Stimulated activated CD4-positive, alpha-beta T cell treated with anti-CD3 and anti-CD28 coated beads, TNF-alpha, amount 100 ng/mL, for 4 hours (primary cell): ENCODE measurements around the gene TAS1R3.

Experiments used
- DNase-seq, 3 experiments: peaks; one replicate each; pipeline ENCODE4 v3.0.0-alpha.2; 2020; ENCODE audit warnings: low read depth in 3 of 3

Gene TAS1R3

GRCh38 chr1:1324084-1324523 lies 7.0 kb upstream of the TAS1R3 start:
- DNase-seq: no peak

- peak; percentile 91 to 96 (median 95) for DNase-seq
Observed at GRCh38 chr1:1324524-1325287, 6.4 kb upstream of the TAS1R3 start, which contains the start of the genes CPTP and INTS11. Gene CPTP (plus strand): TSS chr1:1324802. CDS start chr1:1326911, 2,109 bp downstream. Gene INTS11 (minus strand): TSS chr1:1324660. CDS start chr1:1324608, 52 bp downstream.

GRCh38 chr1:1325288-1326074 lies 5.6 kb upstream of the TAS1R3 start:
- DNase-seq: no peak

DNA sequence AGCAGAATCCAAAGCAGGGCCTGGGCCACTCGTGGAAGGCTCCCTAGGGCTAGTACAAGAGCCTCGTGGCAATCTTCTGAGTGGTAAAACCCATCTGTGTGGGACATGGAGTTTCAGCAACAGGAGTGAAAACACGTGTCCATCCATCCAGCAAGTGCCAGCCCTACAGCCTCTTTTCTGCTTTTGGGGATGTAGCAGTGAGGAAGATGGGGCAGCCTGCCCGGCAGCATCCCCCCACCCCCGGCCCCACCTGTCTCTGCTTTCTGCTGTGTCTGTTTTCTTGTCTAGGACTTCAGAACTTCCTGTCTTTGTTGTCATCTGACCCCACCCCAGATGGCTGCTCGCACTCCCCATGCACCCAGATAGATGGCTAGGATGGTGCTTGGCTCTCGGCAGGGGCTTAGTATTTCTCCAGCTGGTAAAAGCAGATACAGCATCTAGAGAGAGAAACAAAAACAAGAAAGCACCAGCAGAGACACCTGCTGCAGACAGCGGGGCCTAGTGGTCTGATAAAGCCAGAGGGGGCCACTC lies 4.9 kb upstream of the TAS1R3 start:
- no peak for DNase-seq

DNA sequence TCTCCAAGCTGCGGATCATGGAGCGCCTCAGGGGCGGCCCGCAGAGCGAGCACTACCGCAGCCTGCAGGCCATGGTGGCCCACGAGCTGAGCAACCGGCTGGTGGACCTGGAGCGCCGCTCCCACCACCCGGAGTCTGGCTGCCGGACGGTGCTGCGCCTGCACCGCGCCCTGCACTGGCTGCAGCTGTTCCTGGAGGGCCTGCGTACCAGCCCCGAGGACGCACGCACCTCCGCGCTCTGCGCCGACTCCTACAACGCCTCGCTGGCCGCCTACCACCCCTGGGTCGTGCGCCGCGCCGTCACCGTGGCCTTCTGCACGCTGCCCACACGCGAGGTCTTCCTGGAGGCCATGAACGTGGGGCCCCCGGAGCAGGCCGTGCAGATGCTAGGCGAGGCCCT lies 3.8 kb upstream of the TAS1R3 start:
- no peak for DNase-seq

DNA sequence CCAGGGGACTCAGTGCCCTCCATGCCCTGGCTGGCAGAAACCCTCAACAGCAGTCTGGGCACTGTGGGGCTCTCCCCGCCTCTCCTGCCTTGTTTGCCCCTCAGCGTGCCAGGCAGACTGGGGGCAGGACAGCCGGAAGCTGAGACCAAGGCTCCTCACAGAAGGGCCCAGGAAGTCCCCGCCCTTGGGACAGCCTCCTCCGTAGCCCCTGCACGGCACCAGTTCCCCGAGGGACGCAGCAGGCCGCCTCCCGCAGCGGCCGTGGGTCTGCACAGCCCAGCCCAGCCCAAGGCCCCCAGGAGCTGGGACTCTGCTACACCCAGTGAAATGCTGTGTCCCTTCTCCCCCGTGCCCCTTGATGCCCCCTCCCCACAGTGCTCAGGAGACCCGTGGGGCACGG lies 2.8 kb upstream of the TAS1R3 start:
- DNase-seq: no peak

DNA sequence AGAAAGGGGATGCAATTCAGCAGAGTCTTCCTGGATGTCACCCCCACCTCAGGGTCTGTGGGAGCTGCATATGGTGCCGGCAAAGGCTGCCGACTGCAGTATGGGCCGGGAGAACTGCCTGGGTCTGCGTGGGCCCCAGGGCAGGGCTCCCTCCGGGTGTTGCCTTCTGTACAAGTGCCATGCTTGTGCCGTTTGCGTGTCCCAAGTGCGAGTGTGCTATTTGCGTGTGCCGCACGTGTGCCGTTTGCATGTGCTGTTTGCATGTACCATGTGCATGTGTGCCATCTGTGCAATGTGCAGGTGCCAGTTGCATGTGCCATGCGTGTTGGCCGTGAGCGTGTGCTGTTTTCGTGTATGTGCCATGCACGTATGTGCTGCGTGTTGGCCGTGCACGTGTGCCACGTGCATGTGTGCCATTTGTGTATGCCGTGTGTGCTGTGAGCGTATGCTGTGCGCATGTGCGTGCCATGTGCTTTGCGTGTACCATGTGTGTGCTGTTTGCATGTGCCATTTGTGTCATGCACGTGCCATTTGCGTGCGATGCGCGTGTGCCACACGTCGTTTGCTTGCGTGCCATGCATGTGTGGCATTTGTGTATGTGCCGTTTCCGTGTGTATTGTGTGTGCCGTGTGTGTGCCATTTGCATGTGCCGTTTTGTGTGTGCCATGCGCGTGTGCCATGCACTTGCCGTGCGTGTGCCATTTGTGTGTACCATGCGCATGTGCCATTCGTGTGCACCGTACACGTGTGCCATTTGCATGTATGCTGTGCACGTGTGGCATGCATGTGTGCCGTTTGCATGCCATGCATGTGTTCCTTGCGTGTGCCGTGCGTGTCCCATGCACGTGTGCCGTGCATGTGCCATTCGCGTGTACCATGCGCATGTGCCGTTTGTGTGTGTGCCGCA lies 1.5 kb upstream of the TAS1R3 start:
- no peak for DNase-seq

GRCh38 chr1:1330366-1331067 lies 563 bp upstream of the TAS1R3 start:
- no peak for DNase-seq

- DNase-seq: no peak
Observed at GRCh38 chr1:1332031-1332755, 1.1 kb downstream of the TAS1R3 start.

DNA sequence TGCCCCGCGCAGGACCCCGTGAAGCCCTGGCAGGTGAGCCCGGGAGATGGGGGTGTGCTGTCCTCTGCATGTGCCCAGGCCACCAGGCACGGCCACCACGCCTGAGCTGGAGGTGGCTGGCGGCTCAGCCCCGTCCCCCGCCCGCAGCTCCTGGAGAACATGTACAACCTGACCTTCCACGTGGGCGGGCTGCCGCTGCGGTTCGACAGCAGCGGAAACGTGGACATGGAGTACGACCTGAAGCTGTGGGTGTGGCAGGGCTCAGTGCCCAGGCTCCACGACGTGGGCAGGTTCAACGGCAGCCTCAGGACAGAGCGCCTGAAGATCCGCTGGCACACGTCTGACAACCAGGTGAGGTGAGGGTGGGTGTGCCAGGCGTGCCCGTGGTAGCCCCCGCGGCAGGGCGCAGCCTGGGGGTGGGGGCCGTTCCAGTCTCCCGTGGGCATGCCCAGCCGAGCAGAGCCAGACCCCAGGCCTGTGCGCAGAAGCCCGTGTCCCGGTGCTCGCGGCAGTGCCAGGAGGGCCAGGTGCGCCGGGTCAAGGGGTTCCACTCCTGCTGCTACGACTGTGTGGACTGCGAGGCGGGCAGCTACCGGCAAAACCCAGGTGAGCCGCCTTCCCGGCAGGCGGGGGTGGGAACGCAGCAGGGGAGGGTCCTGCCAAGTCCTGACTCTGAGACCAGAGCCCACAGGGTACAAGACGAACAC lies 1.8 kb downstream of the TAS1R3 start:
- DNase-seq: no peak

DNA sequence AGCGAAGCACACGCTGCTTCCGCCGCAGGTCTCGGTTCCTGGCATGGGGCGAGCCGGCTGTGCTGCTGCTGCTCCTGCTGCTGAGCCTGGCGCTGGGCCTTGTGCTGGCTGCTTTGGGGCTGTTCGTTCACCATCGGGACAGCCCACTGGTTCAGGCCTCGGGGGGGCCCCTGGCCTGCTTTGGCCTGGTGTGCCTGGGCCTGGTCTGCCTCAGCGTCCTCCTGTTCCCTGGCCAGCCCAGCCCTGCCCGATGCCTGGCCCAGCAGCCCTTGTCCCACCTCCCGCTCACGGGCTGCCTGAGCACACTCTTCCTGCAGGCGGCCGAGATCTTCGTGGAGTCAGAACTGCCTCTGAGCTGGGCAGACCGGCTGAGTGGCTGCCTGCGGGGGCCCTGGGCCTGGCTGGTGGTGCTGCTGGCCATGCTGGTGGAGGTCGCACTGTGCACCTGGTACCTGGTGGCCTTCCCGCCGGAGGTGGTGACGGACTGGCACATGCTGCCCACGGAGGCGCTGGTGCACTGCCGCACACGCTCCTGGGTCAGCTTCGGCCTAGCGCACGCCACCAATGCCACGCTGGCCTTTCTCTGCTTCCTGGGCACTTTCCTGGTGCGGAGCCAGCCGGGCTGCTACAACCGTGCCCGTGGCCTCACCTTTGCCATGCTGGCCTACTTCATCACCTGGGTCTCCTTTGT lies 2.6 kb downstream of the TAS1R3 start:
- no peak for DNase-seq

DNA sequence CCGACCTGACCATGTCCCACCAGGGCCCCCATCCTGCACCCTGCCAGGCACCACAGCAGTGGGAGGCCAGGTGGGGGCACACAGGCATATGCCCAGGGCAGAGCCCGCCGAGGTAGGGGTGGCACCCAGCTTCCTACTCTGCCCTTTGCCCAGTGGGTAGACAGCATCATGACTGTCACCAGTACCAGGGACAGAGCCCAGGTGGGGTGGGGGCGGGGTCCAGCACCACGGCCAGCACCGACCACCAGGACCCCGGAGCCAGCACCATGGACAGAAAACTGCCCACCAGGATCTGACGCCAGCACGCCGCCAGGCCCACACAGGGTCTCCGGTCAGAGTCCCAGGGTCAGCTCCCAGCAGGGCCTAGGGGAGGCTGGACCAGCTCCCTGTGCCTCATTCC lies 3.8 kb downstream of the TAS1R3 start:
- DNase-seq: no peak

GRCh38 chr1:1335283-1335682 lies 4.2 kb downstream of the TAS1R3 start:
- DNase-seq: no peak

DNA sequence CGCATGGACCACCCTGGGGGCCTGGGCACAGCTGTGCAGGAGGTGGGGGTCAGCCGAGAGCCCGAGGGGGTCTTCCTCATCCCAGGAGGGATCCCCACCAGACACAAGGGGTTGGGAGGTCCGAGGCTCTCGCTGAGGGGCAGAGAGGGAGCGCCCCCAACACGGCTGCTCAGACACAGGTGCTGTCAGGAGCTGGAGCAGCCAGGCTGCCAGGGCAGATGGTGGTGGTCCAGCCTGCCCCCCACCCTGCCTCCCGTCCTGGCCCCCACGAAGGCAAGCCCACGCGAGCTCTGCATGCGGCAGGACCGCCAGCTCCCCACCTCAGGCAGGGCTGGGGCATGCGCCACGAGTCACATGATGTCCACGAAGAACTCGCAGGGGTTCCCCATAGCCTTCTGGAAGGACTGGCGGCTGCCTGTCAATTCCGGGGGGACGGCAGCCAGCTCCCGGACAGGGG lies 4.7 kb downstream of the TAS1R3 start:
- DNase-seq: no peak

DNA sequence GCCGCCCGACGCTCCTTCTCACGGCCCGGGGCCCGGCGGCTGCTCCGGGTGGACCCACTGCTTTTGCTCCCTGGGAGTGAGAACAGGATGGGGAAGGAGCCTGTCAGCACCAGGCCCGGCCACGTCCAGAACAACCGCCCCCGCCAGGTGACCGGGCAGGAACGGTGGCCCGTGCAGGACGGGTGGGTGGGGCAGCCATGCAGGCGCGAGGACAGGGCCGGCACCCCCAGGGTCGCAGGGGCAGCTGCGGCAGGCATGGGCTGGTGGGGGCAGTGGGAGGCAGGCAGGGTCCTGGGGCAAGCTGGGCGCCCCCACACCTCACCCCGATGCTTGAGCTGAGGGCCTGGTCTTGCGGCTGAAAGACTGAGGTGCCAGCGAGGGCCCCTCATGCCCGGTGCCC lies 5.4 kb downstream of the TAS1R3 start:
- no peak for DNase-seq

DNA sequence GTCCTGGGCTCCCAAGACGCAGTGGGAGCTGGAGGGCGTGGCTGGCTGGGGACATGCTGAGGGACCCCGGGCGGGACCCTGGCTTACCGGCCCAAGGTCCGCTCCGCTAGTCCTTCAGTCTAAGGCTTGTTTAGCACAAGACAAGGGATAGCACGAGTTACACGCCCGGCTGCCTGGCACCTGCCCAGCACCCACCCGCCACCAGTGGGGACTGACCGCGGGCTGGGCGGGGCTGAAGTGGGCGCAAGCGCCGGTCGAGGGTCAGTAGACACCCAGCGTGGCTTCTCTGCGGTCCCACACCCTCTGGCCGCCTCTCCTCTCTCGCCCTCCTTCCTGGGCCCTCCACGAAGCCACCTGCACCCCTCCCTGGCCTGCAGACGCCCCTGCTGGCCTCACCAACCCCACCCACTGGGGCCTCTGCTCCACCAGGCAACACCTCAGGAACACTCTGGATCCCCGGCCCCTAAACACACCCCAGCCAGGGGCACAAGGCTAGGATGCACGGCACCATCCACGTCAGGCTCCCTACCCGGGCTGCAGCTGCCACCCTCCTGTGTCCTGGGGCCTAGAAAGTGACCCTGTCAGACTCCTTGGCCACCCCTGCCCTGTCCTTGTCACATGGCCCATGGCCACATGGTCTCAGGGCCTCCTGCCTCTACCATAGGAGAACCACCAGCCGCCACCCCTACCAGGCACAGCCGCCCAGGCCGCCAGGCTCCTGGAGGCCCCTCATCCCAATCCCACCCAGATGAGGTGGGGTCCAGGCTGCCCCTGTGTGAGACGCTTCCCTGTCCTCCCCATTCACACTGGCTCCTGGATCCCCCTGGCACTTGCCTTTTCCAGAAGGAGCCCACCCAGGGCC lies 6.1 kb downstream of the TAS1R3 start:
- DNase-seq: no peak

DNA sequence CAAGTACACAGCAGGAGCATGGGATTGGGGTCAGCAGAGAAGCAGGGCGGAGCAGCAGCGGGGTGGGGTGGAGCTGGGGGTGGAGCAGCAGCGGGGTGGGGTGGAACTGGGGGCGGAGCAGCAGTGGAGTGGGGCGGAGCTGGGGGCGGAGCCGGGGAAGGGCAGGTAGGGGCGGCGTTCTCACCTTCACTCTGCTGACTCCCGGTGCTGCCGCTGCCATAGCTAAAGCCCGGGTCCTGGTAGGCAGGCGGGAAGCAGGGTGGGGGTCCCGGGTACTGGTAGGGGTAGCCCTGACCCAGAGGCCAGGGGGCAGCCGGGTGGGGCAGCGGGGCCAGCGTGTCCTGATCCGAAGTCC lies 6.7 kb downstream of the TAS1R3 start:
- no peak for DNase-seq

DNA sequence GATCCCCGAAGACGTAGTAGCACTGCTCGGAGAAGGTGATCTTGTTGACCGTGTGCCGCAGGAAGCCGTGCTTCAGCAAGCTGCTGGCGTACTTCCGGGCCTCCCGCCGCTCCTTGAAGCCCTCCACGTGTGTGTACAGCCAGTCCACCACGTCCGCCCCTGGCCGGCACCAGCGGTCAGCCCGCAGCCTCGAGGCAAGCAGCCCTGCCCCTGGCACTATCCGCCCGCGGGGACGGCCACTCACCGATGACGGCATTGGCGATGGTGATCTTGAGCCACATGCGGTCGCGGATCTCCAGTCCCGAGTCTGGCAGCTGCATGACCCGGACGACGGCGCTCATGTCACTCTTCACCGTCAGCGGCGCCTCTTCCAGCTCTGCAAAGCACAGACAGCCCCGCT lies 7.2 kb downstream of the TAS1R3 start:
- DNase-seq: no peak
